Heart right ventricle (tissue), 16 donors: ENCODE measurements around the gene QPCTL. TPM values are rescaled to one million over a fixed set of nuclear protein-coding genes. Genes with fewer than 3 reads are reported as not detected.
"Not testable (repeated sequence)": the region's sequence is repeated elsewhere in the genome, so short reads cannot be mapped to it uniquely, and the experiment has no call there.

Source experiments
- ATAC-seq, 8 donors: fragments of 200-7000 bp; cut with Tn5 transposase; one replicate each; pipeline ENCODE4 v1.9.1; 2020; ENCODE audit warnings: mild to moderate bottlenecking in 8 of 8, moderate library complexity in 8 of 8, moderate number of reproducible peaks in 1 of 8
- DNase-seq, 2 donors: peaks; one replicate each; pipeline ENCODE4 v3.0.0-alpha.2; 2020
- H3K27ac ChIP-seq, 10 donors: fragments of 200-600 bp; sonication (generic) in 2 of 10; one replicate each; pipeline versions ENCODE4 v1.5.0 to v1.8.0; 2020 to 2022; ENCODE audit warnings: mild to moderate bottlenecking in 3 of 10
- H3K27me3 ChIP-seq, 7 donors: fragments of 200-600 bp; one replicate each; pipeline ENCODE4 v1.8.0; 2021 to 2022; ENCODE audit warnings: mild to moderate bottlenecking in 2 of 7
- H3K36me3 ChIP-seq, 9 donors: fragments of 200-600 bp; sonication (generic) in 1 of 9; one replicate each; pipeline versions ENCODE4 v1.5.0 to v1.8.0; 2020 to 2022; ENCODE audit warnings: mild to moderate bottlenecking in 2 of 9
- H3K4me1 ChIP-seq, 9 donors: fragments of 200-600 bp; sonication (generic) in 1 of 9; one replicate each; pipeline versions ENCODE4 v1.5.0 to v1.8.0; 2020 to 2022; ENCODE audit warnings: mild to moderate bottlenecking in 4 of 9
- H3K4me3 ChIP-seq, 10 donors: fragments of 200-600 bp; sonication (generic) in 2 of 10; one replicate each; pipeline versions ENCODE4 v1.5.0 to v1.8.0; 2020 to 2022; ENCODE audit warnings: mild to moderate bottlenecking in 7 of 10, moderate library complexity in 2 of 10
- H3K9me3 ChIP-seq, 11 donors: fragments of 200-600 bp in 10 of 11; sonication (generic) in 2 of 11; one replicate each; pipeline versions ENCODE4 v1.5.0 to v1.8.0; 2013 to 2022; ENCODE audit warnings: mild to moderate bottlenecking in 2 of 11, control low read depth in 1 of 11, moderate library complexity in 1 of 11
- WGBS, 2 donors: extraction: QIAGEN DNeasy Blood & Tissue Kit; methylation state at CpG; one replicate each; pipeline ENCODE4 v1.1.7; 2013; ENCODE audit warnings: inconsistent platforms in 1 of 2; 5-methylcytosine and 5-hydroxymethylcytosine counted together
- intact Hi-C, 10 donors: fragments of 100-400 bp; cut with DNase I; formaldehyde crosslinking; loops; one replicate each; pipeline versions ENCODE4 v1.11.1 to v1.14.2; 2022
- polyA plus RNA-seq, 2 donors: library from polyadenylated mRNA; stranded (reverse); fragments of 200-250 nt; gene quantifications; one replicate each; pipeline ENCODE4 v1.2.3, GENCODE V29; 2013
- total RNA-seq, 10 donors: library from RNA; stranded (reverse); fragmentation: NEBNext Ultra II Directional in 3 of 10; extraction: Animal tissue kit (Norgen Biotek cat#: 25700) in 3 of 10; gene quantifications; one replicate each; pipeline versions ENCODE4 v1.2.1 to v1.2.4, GENCODE V29; 2021 to 2023
- TF ChIP-seq, protein P1 (sequence below), 9 donors: fragments of 200-600 bp; sonication (generic) in 2 of 9; IDR thresholded peaks; one replicate each; pipeline versions ENCODE4 v1.5.0 to v1.8.0; 2021 to 2022; ENCODE audit warnings: antibody characterized with exemption in 9 of 9, mild to moderate bottlenecking in 5 of 9, moderate library complexity in 1 of 9
- donor health status: Arrhythmogenic right ventricular cardiomyopathy.
- donor health status: ischemic (EF 13 %, LVEDD 7.1; RV severe dilation, severe dysfunction).
- donor health status: healthy with polysubstance abuse.
- donor health status: DM: no; HTN: yes; CAD: no.
- donor health status: DM: no; HTN: no; CAD: no.
- donor health status: ischemic (EF 25% LVEDD 6.9; RV normal size, moderate dysfunction).
- donor health status: ischemic (EF 25% LVEDD 5.7; RV mildly dilated, moderate dysfunction).
- donor health status: healthy.
- donor health status: DM: yes; HTN: yes; CAD: no.
- donor health status: Ischemic cardiomyopathy.
- donor health status: ischemic (EF 35%, LVEDD 5.7; RV mildly dilated, moderate dysfunction).
- donor health status: nonischemic (EF 11% LVEDD 7.7; RV severe dilation, severe dysfunction).
- donor health status: DM: yes; HTN: yes; CAD: no.
- donor health status: PGD.
- donor health status: ischemic (EF 29% LVEDD 5.4; RV normal size, mild dysfunction).
- donor health status: nonischemic (EF 23%, LVEDD 6.1; RV moderate dilation, normal function).

QPCTL gene
- total and polyA plus RNA-seq, 12 donors = 1.8 to 4.5 (median 2.6) TPM

DNA sequence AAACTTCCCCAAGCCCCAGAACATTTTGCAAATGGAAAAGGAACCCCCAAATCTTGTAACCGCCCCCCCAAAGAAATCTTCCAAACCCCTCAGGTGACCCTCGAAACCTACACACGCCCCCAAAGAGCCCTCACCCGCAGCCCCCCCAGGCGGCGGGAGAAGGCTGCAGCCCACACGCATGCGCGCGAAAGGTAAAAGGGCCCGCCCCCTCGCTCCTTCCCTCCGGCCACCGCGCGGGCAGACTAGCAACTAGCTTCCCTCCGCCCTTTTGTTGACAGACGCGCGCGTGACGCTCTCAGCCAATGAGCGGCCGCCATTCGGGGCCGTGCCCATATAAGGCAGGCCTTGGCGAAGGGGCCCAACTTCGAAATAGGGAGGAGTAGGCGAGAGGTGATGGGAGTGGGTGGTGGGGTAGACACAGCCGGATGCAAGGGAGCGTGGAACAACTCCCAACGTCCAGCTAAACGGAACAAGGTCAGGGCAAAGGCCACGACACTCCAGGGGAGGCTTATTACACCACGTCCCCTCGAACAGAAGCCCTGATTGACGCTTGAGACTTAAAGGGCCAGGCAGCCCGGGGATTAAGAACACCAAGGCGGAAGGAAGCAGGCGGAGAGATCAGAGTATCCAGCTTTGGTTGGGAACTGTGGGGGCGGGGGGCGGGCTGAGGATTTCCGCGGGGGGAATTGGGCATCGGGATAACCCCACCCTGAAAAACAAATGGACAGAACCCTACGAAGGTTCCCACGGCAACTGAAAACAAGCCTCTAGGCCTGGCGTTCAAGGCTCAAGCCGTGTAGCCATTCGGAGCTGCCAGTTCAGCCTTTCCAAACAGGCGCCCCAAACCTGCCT lies 24.9 kb downstream of the QPCTL start:
- H3K4me1 ChIP-seq = peaks cover 3 to 35% (median 20%) of the 10 kb centered on the region in 9 donors
- intact Hi-C loops = loop anchor here in 6 of 10 donors (1.0 to 5.0 kb wide), 4 partner anchors 25 to 52 kb away; partner anchors contain the start of genes SIX5 (in 6 of the 6) and QPCTL (in 3 of the 6)
- ATAC-seq = peak; percentile 97 to 99 (median 98)

DNA sequence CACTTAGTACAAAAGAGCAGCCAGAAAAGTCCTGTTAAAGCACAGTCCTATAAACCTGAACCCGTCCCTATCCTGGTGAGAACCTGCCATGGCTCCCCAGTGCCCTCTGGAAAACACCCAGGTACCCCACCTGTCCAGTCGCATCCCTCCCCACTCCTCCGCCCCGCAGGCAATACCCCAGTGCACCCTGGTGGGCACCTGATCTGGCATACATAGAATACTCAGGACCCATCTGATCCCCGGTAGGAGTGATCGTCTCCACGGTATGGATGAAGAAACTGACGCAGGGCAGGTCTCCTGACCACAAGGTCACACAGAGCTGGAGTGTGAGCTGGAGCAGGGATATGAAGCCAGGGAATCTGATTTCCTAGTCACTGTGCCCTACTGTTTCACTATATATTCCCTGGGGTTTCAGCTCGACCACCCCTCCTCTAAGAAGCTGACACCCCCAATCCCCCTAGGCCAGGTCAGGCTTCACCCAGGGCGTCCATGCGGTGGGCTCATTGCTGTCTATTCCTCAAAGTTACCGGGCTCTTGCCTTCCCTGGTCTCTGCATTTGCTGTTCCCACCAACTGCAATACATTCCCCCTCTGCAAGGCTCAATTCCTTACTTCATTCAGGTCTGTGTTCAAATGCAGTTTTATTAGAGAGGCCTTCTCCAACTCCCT lies 25.7 kb downstream of the QPCTL start:
- TF ChIP-seq, protein P1, sequence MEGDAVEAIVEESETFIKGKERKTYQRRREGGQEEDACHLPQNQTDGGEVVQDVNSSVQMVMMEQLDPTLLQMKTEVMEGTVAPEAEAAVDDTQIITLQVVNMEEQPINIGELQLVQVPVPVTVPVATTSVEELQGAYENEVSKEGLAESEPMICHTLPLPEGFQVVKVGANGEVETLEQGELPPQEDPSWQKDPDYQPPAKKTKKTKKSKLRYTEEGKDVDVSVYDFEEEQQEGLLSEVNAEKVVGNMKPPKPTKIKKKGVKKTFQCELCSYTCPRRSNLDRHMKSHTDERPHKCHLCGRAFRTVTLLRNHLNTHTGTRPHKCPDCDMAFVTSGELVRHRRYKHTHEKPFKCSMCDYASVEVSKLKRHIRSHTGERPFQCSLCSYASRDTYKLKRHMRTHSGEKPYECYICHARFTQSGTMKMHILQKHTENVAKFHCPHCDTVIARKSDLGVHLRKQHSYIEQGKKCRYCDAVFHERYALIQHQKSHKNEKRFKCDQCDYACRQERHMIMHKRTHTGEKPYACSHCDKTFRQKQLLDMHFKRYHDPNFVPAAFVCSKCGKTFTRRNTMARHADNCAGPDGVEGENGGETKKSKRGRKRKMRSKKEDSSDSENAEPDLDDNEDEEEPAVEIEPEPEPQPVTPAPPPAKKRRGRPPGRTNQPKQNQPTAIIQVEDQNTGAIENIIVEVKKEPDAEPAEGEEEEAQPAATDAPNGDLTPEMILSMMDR (IDR thresholded peaks at IDR 0.05) = no peak
- Histone ChIP-seq H3K4me1 (peaks cover 3 to 40% (median 20%) of the 10 kb centered on the region in 9 donors), H3K27me3 (no peaks in the 10 kb centered on the region), H3K4me3 (peak overlapping the region; percentile 9 to 87 (median 63)), H3K9me3 (no peaks in the 10 kb centered on the region), H3K36me3 (peaks cover 0 to 25% (median 3%) of the 10 kb centered on the region in 9 donors), H3K27ac (peak overlapping the region; percentile 74 to 97 (median 94))
- 39 to 47% methylated on average over 12 of the region's 12 CpGs for WGBS, 2 donors
- DNase-seq = no peak
- peak in 3 of 8 donors; percentile 2 to 24 (median 2) for ATAC-seq
- intact Hi-C loops = loop anchor here in 6 of 10 donors (1.0 to 5.0 kb wide), 4 partner anchors 26 to 51 kb away; partner anchors contain the start of genes SIX5 (in 6 of the 6) and QPCTL (in 3 of the 6)

More for the DNA sequence above, 24.9 kb downstream of the QPCTL start:
- WGBS, 2 donors = 0 to 1% methylated on average over 51 of the region's 51 CpGs
- TF ChIP-seq, protein P1 (IDR thresholded peaks at IDR 0.05) = peak in 5 of 9 donors; percentile 7 to 41 (median 14)
- peak overlapping the region; percentile 48 to 87 (median 64) for H3K4me3 ChIP-seq
- H3K9me3 ChIP-seq = no peaks in the 10 kb centered on the region
- peak overlapping the region; percentile 74 to 97 (median 94) for H3K27ac ChIP-seq
- DNase-seq = peak; percentile 99
- H3K27me3 ChIP-seq = no peaks in the 10 kb centered on the region
- H3K36me3 ChIP-seq = peaks cover 0 to 28% (median 8%) of the 10 kb centered on the region in 9 donors

DNA sequence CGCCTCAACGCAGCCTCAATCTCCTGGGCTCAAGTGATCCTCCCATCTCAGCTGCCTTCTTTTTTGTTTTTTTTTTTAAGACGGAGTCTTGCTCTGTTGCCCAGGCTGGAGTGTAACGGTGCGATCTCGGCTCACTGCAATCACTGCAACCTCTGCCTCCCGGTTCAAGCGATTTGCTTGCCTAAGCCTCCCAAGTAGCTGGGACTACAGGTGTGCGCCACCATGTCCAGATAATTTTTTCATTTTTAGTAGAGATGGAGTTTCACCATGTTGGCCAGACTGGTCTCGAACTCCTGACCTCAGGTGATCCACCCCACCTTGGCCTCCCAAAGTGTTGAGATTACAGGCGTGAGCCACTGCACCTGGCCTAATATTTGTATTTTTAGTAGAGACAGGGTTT lies 27.6 kb downstream of the QPCTL start:
- H3K27me3 ChIP-seq, H3K4me3 ChIP-seq, H3K9me3 ChIP-seq, H3K27ac ChIP-seq, intact Hi-C loops, DNase-seq, ATAC-seq: not testable (repeated sequence)
- 98 to 99% methylated on average over 11 of the region's 11 CpGs for WGBS, 2 donors
- peaks cover 0 to 32% (median 4%) of the 10 kb centered on the region in 9 donors for H3K36me3 ChIP-seq
- H3K4me1 ChIP-seq = peaks cover 3 to 41% (median 20%) of the 10 kb centered on the region in 9 donors

DNA sequence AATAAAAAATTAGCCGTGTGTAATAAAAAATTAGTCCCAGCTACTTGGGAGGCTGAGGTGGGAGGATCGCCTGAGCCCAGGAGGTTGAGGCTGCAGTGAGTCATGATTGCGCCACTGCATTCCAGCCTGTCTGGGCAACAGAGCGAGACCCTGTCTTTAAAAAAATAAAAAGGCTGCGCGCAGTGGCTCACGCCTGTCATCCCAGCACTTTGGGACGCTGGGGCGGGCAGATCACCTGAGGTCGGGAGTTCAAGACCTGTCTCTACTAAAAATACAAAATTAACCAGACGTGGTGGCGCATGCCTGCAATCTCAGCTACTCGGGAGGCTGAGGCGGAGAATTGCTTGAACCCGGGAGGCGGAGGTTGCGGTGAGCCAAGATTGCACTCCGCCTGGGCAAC lies 36.2 kb downstream of the QPCTL start:
- ATAC-seq, H3K27me3 ChIP-seq, H3K27ac ChIP-seq, intact Hi-C loops, H3K9me3 ChIP-seq, DNase-seq, H3K4me3 ChIP-seq: not testable (repeated sequence)
- 95% methylated on average over 18 of the region's 18 CpGs for WGBS, 2 donors
- Histone ChIP-seq H3K36me3 (peaks cover 0 to 17% (median 0%) of the 10 kb centered on the region in 9 donors), H3K4me1 (peaks cover 2 to 28% (median 16%) of the 10 kb centered on the region in 9 donors)

DNA sequence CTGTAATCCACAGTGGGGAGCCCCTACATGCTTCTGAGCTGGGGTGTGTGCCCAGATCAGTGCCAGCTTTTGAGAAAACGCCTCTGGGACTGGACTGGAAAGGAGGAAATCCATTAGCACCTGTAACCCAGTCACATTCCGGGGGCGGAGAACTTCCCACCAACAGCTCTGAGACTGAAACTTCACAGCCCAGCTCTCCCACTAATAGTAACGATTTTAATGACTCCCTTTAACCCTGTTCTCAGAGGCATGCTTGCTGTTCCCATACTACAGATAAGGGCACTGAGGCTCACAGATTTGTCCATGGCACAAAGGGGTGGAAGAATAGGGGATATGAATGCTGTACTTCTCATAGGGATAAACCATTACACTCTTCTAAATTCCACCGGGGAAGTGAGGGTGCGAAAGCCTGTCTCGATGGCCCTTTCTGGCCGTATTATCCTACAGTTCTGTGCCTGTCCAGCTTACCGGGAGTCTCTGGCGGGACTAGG lies 37.4 kb downstream of the QPCTL start:
- peaks cover 0 to 14% (median 0%) of the 10 kb centered on the region in 9 donors for H3K36me3 ChIP-seq
- peak overlapping the region in 6 of 10 donors; percentile 64 to 85 (median 76) for H3K27ac ChIP-seq
- TF ChIP-seq, protein P1 (IDR thresholded peaks at IDR 0.05) = no peak
- H3K4me1 ChIP-seq = peaks cover 2 to 28% (median 16%) of the 10 kb centered on the region in 9 donors
- ATAC-seq (no peak), DNase-seq (no peak)
- WGBS, 2 donors = 7% methylated on average over 10 of the region's 10 CpGs
- intact Hi-C loops = loop anchor here in 2 of 10 donors (2.0 kb wide), 2 partner anchors 37 to 39 kb away; partner anchors contain the start of genes QPCTL (in 1 of the 2) and SIX5 (in 1 of the 2)
- H3K9me3 ChIP-seq = no peaks in the 10 kb centered on the region
- no peaks in the 10 kb centered on the region for H3K27me3 ChIP-seq
- H3K4me3 ChIP-seq = peak overlapping the region; percentile 43 to 84 (median 78)
